Right atrium auricular region (tissue), 2 donors: Measurements from ENCODE around the gene SMG6. TPM values are rescaled to one million over a fixed set of nuclear protein-coding genes. Genes with fewer than 3 reads are reported as not detected.

Experiments
- DNase-seq: peaks from one replicate; pipeline ENCODE4 v3.0.0-alpha.2; 2019; ENCODE audit warnings: low spot score
- H3K27ac ChIP-seq, 2 donors: fragments of 200-600 bp; sonication (generic); 1 replicate in 1 of 2; 2 replicates in 1 of 2; pipeline ENCODE4 v1.5.1; 2016 to 2019
- H3K27me3 ChIP-seq, 2 donors: fragments of 200-600 bp; sonication (generic); one replicate each; pipeline versions ENCODE4 v1.5.1 to v1.6.0; 2017 to 2019
- H3K36me3 ChIP-seq: fragments of 200-600 bp; sonication (generic); one replicate; pipeline ENCODE4 v1.5.1; 2016
- H3K4me1 ChIP-seq, 2 donors: fragments of 200-600 bp; sonication (generic); one replicate each; pipeline versions ENCODE4 v1.5.1 to v1.6.0; 2017 to 2019
- H3K4me3 ChIP-seq, 2 donors: fragments of 200-600 bp; sonication (generic); 1 replicate in 1 of 2; 2 replicates in 1 of 2; pipeline ENCODE4 v1.5.1; 2017 to 2019; ENCODE audit warnings: mild to moderate bottlenecking in 1 of 2, moderate library complexity in 1 of 2
- H3K9me3 ChIP-seq, 2 donors: fragments of 200-600 bp; sonication (generic); one replicate each; pipeline ENCODE4 v1.5.1; 2019
- total RNA-seq, 2 donors: library from RNA; depleted of rRNA; stranded (reverse); fragments of >200 nt; gene quantifications; one replicate each; pipeline ENCODE4 v1.1.0, GENCODE V29; 2016
- TF ChIP-seq, protein P1 (sequence below), 2 donors: fragments of 200-600 bp; sonication (generic); IDR thresholded peaks; one replicate each; pipeline ENCODE4 v1.5.1; 2019; ENCODE audit warnings: antibody characterized with exemption in 2 of 2

SMG6 gene
- total RNA-seq, 2 donors from 2014 or later = 18.2 to 29.3 TPM

DNA sequence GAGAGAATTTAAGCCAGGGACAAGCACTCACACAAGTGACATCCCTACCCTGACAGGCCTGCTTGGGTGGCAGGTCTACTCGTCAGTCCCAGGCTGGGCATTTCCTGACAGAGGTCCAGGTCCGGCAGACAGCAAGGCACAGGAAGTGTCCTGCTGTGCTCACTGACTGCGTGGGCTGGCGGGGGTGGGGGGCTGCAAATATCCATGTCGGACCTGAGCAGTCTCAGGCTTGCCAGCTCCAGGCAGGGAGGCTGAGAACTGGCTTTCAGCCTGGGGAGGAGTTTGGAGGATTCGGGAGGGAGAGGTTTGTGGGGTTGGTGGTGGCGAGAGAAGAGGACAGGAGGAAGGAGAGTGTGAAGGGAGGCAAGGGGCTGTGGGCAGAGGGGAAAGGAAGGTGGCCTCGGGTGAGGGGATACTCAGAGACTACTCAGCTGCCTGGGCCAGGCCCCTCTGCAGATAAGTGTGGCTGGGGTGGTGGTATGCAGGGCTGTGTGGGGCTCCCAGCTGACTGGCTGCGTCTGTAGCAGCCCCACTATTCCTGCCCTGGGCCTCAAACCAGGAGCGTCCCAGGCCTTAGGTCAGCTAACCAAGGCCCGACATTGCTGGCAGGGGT, 240.9 kb downstream of the SMG6 start:
- Histone ChIP-seq H3K36me3 (peaks cover 24% of the 10 kb centered on the region), H3K4me3 (no peak overlapping the region)

DNA sequence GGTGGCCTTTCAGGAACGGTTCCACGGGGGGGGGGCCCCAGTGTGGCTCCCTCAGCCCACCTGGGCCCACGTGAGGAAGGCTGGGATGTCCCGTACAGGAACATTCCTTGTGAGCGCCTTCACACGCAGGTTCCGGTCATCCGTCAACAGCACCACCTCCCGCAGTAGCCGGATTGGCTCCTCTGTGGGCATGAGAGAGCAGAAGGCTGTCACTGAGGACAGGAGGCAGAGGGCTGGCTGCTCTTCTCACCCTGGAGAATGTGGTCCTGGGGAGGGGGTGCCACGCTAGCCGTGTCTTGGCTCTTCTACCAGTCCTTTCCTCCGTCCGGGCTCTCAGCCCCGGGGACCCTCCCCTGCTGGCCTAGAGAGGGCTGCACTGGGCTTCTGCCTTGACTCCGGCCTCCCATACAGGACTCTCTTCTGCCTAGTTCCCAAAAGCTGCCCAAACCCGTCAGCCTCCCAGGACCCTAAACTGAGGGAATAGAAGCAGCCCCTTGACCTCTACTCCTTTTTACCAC, 242.1 kb downstream of the SMG6 start:
- H3K9me3 ChIP-seq = no peaks in the 10 kb centered on the region
- H3K36me3 ChIP-seq = peaks cover 24% of the 10 kb centered on the region
- peaks cover 0 to 97% of the 10 kb centered on the region in 2 donors for H3K4me1 ChIP-seq
- peak overlapping the region; percentile 75 to 85 for H3K27ac ChIP-seq
- peaks cover 0 to 5% of the 10 kb centered on the region in 2 donors for H3K27me3 ChIP-seq
- no peak overlapping the region for H3K4me3 ChIP-seq
- no peak for DNase-seq
- TF ChIP-seq, protein P1, sequence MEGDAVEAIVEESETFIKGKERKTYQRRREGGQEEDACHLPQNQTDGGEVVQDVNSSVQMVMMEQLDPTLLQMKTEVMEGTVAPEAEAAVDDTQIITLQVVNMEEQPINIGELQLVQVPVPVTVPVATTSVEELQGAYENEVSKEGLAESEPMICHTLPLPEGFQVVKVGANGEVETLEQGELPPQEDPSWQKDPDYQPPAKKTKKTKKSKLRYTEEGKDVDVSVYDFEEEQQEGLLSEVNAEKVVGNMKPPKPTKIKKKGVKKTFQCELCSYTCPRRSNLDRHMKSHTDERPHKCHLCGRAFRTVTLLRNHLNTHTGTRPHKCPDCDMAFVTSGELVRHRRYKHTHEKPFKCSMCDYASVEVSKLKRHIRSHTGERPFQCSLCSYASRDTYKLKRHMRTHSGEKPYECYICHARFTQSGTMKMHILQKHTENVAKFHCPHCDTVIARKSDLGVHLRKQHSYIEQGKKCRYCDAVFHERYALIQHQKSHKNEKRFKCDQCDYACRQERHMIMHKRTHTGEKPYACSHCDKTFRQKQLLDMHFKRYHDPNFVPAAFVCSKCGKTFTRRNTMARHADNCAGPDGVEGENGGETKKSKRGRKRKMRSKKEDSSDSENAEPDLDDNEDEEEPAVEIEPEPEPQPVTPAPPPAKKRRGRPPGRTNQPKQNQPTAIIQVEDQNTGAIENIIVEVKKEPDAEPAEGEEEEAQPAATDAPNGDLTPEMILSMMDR (IDR thresholded peaks at IDR 0.05) = no peak

More for the DNA sequence above, 240.9 kb downstream of the SMG6 start:
- H3K9me3 ChIP-seq = no peaks in the 10 kb centered on the region
- peaks cover 0 to 5% of the 10 kb centered on the region in 2 donors for H3K27me3 ChIP-seq
- TF ChIP-seq, protein P1 (IDR thresholded peaks at IDR 0.05) = no peak
- peaks cover 0 to 99% of the 10 kb centered on the region in 2 donors for H3K4me1 ChIP-seq
- DNase-seq = no peak
- H3K27ac ChIP-seq = peak overlapping the region; percentile 75 to 85

DNA sequence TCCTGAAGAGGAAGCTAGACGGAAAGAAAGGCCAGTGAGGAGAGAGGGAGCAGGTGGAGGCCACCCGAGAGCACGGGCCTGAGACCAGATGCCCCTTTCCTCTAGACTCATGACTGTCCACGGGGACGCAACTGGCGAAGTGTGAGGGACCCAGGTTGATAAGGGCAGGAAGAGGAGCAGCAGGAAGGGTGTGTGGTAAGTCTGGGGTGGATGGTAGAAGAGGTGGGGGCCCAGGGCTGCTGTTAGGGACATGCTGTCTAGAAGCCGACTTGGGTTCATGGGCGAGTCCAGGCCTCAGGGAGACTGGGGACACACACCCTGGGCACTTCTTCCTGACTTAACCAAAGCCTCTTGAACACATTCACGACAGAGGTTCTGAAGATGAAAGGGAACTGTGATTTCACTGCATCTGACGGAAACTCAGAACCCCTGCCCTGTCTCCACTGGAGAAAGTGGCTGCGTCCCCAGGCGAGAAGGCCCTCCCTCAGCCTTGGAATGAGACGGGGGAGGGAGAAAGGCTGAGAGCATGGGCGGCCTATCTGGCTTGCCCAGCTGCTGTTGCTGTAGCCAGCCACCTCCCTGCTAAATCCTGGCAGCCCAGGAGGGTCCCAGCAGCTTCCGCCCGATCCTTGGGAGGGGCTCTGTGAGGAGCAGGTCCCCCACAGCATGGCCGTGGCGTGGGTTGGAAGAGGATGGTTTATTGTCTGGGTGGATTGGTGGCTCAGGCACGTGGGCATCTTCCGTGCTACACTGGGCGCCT, 242.7 kb downstream of the SMG6 start:
- H3K27me3 ChIP-seq = peaks cover 0 to 5% of the 10 kb centered on the region in 2 donors
- H3K27ac ChIP-seq = peak overlapping the region; percentile 75 to 85
- no peak for DNase-seq
- peaks cover 0 to 95% of the 10 kb centered on the region in 2 donors for H3K4me1 ChIP-seq
- peaks cover 24% of the 10 kb centered on the region for H3K36me3 ChIP-seq
- TF ChIP-seq, protein P1 (IDR thresholded peaks at IDR 0.05) = no peak
- no peaks in the 10 kb centered on the region for H3K9me3 ChIP-seq
- H3K4me3 ChIP-seq = no peak overlapping the region

DNA sequence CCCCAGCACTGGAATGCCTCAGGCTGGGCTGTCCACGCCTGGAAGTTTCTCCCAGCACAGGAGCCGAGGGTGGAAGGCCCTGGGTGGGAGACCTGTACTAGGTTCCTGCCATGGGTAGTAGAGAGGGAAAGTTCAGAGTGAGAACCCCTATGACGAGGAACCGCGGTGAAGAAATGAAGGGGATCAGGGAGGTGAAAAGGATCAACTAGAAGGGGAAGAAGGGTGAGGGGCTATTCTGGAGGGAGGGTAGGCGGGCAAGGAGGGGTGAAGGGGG, 243.3 kb downstream of the SMG6 start:
- peaks cover 24% of the 10 kb centered on the region for H3K36me3 ChIP-seq
- no peak overlapping the region for H3K4me3 ChIP-seq
- peaks cover 0 to 93% of the 10 kb centered on the region in 2 donors for H3K4me1 ChIP-seq
- no peaks in the 10 kb centered on the region for H3K9me3 ChIP-seq
- TF ChIP-seq, protein P1 (IDR thresholded peaks at IDR 0.05) = no peak
- H3K27ac ChIP-seq = peak overlapping the region; percentile 75 to 85
- H3K27me3 ChIP-seq = peaks cover 0 to 9% of the 10 kb centered on the region in 2 donors
- DNase-seq = no peak

DNA sequence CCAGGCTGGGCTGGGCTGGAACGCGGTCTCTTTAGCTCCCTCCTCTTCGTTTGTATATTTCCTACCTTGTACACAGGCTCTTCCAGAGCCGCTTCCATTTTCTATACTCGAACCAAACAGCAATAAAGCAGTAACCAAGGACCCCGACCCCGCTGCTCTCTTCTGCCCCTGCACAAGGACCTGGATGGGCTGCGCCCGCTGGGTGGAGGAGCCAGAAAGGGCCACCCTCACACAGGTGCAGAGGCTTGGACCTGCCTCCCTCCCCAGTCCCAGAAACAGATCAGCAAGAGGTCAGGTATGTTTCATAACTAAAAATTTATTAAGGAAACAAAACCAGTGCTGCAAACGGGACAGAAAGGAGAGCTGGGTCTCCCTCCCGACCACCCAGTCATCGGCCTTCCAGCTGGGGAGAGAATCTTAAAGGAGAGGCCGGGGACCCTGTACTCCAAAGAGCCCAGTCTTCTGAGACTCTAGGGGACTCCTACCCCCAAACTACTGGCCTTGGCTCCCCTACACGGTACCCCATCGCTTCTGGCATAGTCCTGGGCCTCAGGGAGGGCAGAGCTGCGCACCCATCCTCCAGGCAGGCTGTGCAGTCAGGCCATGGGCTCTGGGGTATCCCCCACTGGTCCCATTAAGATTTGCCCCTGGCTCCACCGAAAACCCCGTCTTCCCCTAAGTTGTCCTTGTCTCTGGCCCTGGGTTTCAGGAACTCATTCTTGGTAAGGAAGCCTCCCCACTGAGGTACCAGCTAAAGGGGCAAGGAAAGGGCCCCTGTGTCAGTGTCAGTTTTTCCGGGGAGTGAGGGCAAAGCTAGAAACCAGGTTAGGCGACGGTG, 243.8 kb downstream of the SMG6 start:
- no peaks in the 10 kb centered on the region for H3K9me3 ChIP-seq
- peaks cover 0 to 92% of the 10 kb centered on the region in 2 donors for H3K4me1 ChIP-seq
- H3K36me3 ChIP-seq = peaks cover 24% of the 10 kb centered on the region
- peak overlapping the region in 1 of 2 donors; percentile 67 for H3K4me3 ChIP-seq
- TF ChIP-seq, protein P1 (IDR thresholded peaks at IDR 0.05) = no peak
- DNase-seq = no peak
- peak overlapping the region; percentile 75 to 85 for H3K27ac ChIP-seq
- H3K27me3 ChIP-seq = peaks cover 0 to 12% of the 10 kb centered on the region in 2 donors
